RWPE2 (cell line): ENCODE measurements around the gene TCP10L.
A peak's percentile ranks its signal among the peaks of the same experiment; 100 is the strongest.

ENCODE experiments used
- ATAC-seq: fragments of 200-7000 bp; cut with Tn5 transposase; 3 replicates; pipeline ENCODE4 v1.9.1; 2021; ENCODE audit warnings: low read depth
- DNase-seq: peaks from one replicate; pipeline ENCODE4 v3.0.0-alpha.2; 2020; ENCODE audit warnings: low spot score
- H3K27ac ChIP-seq: fragments of 450-650 bp; 2 replicates; pipeline ENCODE4 v1.5.1; 2017; ENCODE audit warnings: mild to moderate bottlenecking; ENCODE audit not compliant: poor library complexity, severe bottlenecking
- H3K27me3 ChIP-seq: fragments of 250-450 bp; sonication (Bioruptor Pico); 2 replicates; pipeline ENCODE4 v1.5.1; 2021; ENCODE audit warnings: mild to moderate bottlenecking, moderate library complexity; ENCODE audit not compliant: insufficient read depth, poor library complexity, severe bottlenecking
- H3K36me3 ChIP-seq: fragments of 250-450 bp; sonication (Bioruptor Pico); 2 replicates; pipeline ENCODE4 v1.5.1; 2020; ENCODE audit warnings: low read depth, mild to moderate bottlenecking, moderate library complexity
- H3K4me1 ChIP-seq: fragments of 250-450 bp; sonication (Bioruptor Pico); 2 replicates; pipeline ENCODE4 v1.5.1; 2021; ENCODE audit warnings: mild to moderate bottlenecking, moderate library complexity; ENCODE audit not compliant: insufficient read depth, poor library complexity, severe bottlenecking
- H3K4me3 ChIP-seq: fragments of 250-450 bp; sonication (Bioruptor Pico); 2 replicates; pipeline ENCODE4 v1.5.1; 2021; ENCODE audit warnings: mild to moderate bottlenecking, moderate library complexity; ENCODE audit not compliant: severe bottlenecking
- H3K9me3 ChIP-seq: fragments of 250-450 bp; sonication (Bioruptor Pico); 2 replicates; pipeline ENCODE4 v1.5.1; 2021; ENCODE audit warnings: mild to moderate bottlenecking, moderate library complexity; ENCODE audit not compliant: severe bottlenecking
- TF ChIP-seq, protein P1 (sequence below): fragments of 450-650 bp; IDR thresholded peaks from one replicate; pipeline ENCODE4 v1.5.1; 2017; ENCODE audit warnings: mild to moderate bottlenecking, moderate library complexity; ENCODE audit not compliant: poor library complexity, severe bottlenecking

The TCP10L gene

DNA sequence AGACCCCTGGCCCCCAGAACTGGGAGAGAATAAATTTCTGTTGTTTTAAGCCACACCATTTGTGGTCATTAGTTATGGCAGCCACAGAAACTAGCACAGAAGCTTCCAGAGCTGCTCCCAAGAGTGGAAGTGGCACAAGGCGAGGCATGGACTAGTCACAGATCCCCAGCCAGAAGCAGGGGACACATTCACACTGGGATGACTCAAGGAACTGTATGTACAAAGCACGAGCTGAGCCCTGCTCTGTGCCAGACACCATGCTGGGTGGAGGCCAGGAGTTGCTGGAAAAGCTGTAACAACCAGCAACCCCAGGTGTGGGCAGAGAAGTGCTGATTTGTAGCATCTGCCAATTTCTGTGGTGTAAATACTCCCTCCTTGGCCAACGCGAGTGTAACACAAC lies 55.6 kb downstream of the TCP10L start:
- no peak overlapping the region for H3K27ac ChIP-seq
- no peak for DNase-seq
- no peaks in the 10 kb centered on the region for H3K27me3 ChIP-seq
- H3K4me3 ChIP-seq, result no peak overlapping the region
- ATAC-seq, result no peak
- no peaks in the 10 kb centered on the region for H3K4me1 ChIP-seq
- TF ChIP-seq, protein P1, sequence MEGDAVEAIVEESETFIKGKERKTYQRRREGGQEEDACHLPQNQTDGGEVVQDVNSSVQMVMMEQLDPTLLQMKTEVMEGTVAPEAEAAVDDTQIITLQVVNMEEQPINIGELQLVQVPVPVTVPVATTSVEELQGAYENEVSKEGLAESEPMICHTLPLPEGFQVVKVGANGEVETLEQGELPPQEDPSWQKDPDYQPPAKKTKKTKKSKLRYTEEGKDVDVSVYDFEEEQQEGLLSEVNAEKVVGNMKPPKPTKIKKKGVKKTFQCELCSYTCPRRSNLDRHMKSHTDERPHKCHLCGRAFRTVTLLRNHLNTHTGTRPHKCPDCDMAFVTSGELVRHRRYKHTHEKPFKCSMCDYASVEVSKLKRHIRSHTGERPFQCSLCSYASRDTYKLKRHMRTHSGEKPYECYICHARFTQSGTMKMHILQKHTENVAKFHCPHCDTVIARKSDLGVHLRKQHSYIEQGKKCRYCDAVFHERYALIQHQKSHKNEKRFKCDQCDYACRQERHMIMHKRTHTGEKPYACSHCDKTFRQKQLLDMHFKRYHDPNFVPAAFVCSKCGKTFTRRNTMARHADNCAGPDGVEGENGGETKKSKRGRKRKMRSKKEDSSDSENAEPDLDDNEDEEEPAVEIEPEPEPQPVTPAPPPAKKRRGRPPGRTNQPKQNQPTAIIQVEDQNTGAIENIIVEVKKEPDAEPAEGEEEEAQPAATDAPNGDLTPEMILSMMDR, result no peak
- peaks cover 3% of the 10 kb centered on the region for H3K9me3 ChIP-seq
- no peaks in the 10 kb centered on the region for H3K36me3 ChIP-seq

- Histone ChIP-seq H3K9me3 (peaks cover under 1% of the 10 kb centered on the region), H3K4me1 (peaks cover 18% of the 10 kb centered on the region), H3K27me3 (no peaks in the 10 kb centered on the region), H3K4me3 (no peak overlapping the region), H3K27ac (no peak overlapping the region), H3K36me3 (no peaks in the 10 kb centered on the region)
- ATAC-seq (no peak), DNase-seq (no peak)
- TF ChIP-seq, protein P1, result no peak
Observed at GRCh38 chr21:32525282-32525681, 60.0 kb downstream of the TCP10L start.

- peaks cover 18% of the 10 kb centered on the region for H3K4me1 ChIP-seq
- peak overlapping the region; percentile 10 for H3K27ac ChIP-seq
- no peak overlapping the region for H3K4me3 ChIP-seq
- no peaks in the 10 kb centered on the region for H3K9me3 ChIP-seq
- no peaks in the 10 kb centered on the region for H3K27me3 ChIP-seq
- H3K36me3 ChIP-seq, result no peaks in the 10 kb centered on the region
- TF ChIP-seq, protein P1, result no peak
- no peak for DNase-seq
- ATAC-seq, result peak; percentile 40
Observed at GRCh38 chr21:32523988-32524719, 61.2 kb downstream of the TCP10L start.
